T-helper 17 cell (primary cell): ENCODE data around the gene RPS18. TPM values are rescaled to one million over a fixed set of nuclear protein-coding genes. Genes with fewer than 3 reads are reported as not detected.

Experiments used
- ATAC-seq: fragments of 150-1000 bp; cut with Tn5 transposase; 2 replicates; pipeline ENCODE4 v1.10.0; 2021; ENCODE audit warnings: mild to moderate bottlenecking, moderate library complexity
- DNase-seq, 3 donors: peaks; one replicate each; pipeline versions ENCODE4 v3.0.0 to v3.0.0-alpha.2; 2020 to 2021
- H3K9me3 ChIP-seq: one replicate; pipeline ENCODE4 v1.7.0; 2013; ENCODE audit warnings: low read length, mild to moderate bottlenecking; ENCODE audit not compliant: control insufficient read depth, poor library complexity, severe bottlenecking
- H3K27ac Mint-ChIP-seq: one replicate; pipeline ENCODE4 v1.8.0; 2022; ENCODE audit warnings: mild to moderate bottlenecking, moderate library complexity, mixed read lengths
- H3K27me3 Mint-ChIP-seq: one replicate; pipeline ENCODE4 v1.8.0; 2022; ENCODE audit warnings: mixed read lengths
- H3K36me3 Mint-ChIP-seq: one replicate; pipeline ENCODE4 v1.8.0; 2022; ENCODE audit warnings: low read depth, mixed read lengths
- H3K4me1 Mint-ChIP-seq: one replicate; pipeline ENCODE4 v1.8.0; 2022; ENCODE audit warnings: mild to moderate bottlenecking, mixed read lengths
- H3K4me3 Mint-ChIP-seq: one replicate; pipeline ENCODE4 v1.8.0; 2022; ENCODE audit warnings: mild to moderate bottlenecking, moderate library complexity, mixed read lengths
- total RNA-seq, 4 donors: library from RNA in 2 of 4; stranded (reverse) in 2 of 4; gene quantifications; one replicate each; pipeline ENCODE4 v1.2.3 and lab custom pipeline; 2022 to 2026

The RPS18 gene
- total RNA-seq, 2 donors from 2014 or later = 4,373 to 4,641 TPM

- H3K9me3 ChIP-seq = no peaks in the 10 kb centered on the region
- no peaks in the 10 kb centered on the region for H3K27me3 Mint-ChIP-seq
- H3K4me3 Mint-ChIP-seq = peak overlapping the region; percentile 98
- DNase-seq (peak; percentile 89 to 94 (median 90)), ATAC-seq (peak; percentile 83)
- peaks cover 18% of the 10 kb centered on the region for H3K36me3 Mint-ChIP-seq
- peaks cover 38% of the 10 kb centered on the region for H3K4me1 Mint-ChIP-seq
- peak overlapping the region; percentile 98 for H3K27ac Mint-ChIP-seq
Observed at GRCh38 chr6:33299237-33299944, 27.5 kb downstream of the RPS18 start.

GRCh38 chr6:33301877-33302276 is 30.0 kb downstream of the RPS18 start:
- peak overlapping the region; percentile 98 for H3K27ac Mint-ChIP-seq
- peaks cover 42% of the 10 kb centered on the region for H3K4me1 Mint-ChIP-seq
- H3K9me3 ChIP-seq = no peaks in the 10 kb centered on the region
- H3K36me3 Mint-ChIP-seq = peaks cover 16% of the 10 kb centered on the region
- no peaks in the 10 kb centered on the region for H3K27me3 Mint-ChIP-seq
- no peak for DNase-seq
- H3K4me3 Mint-ChIP-seq = no peak overlapping the region
- no peak for ATAC-seq

GRCh38 chr6:33304216-33304615 is 32.3 kb downstream of the RPS18 start:
- Mint-ChIP-seq H3K27ac (peak overlapping the region; percentile 89), H3K36me3 (peaks cover 16% of the 10 kb centered on the region), H3K4me1 (peaks cover 36% of the 10 kb centered on the region), H3K27me3 (no peaks in the 10 kb centered on the region), H3K4me3 (peak overlapping the region; percentile 49)
- no peaks in the 10 kb centered on the region for H3K9me3 ChIP-seq
- DNase-seq (no peak), ATAC-seq (no peak)

- H3K4me1 Mint-ChIP-seq = peaks cover 28% of the 10 kb centered on the region
- H3K27ac Mint-ChIP-seq = peak overlapping the region; percentile 89
- H3K27me3 Mint-ChIP-seq = no peaks in the 10 kb centered on the region
- H3K4me3 Mint-ChIP-seq = peak overlapping the region; percentile 49
- H3K9me3 ChIP-seq = no peaks in the 10 kb centered on the region
- ATAC-seq (no peak), DNase-seq (no peak)
- peaks cover 9% of the 10 kb centered on the region for H3K36me3 Mint-ChIP-seq
Observed at GRCh38 chr6:33305052-33305451, 33.2 kb downstream of the RPS18 start.

- Mint-ChIP-seq H3K27ac (peak overlapping the region; percentile 75), H3K27me3 (no peaks in the 10 kb centered on the region), H3K36me3 (peaks cover 9% of the 10 kb centered on the region), H3K4me3 (peak overlapping the region; percentile 52), H3K4me1 (peaks cover 24% of the 10 kb centered on the region)
- no peak for ATAC-seq
- H3K9me3 ChIP-seq = no peaks in the 10 kb centered on the region
- no peak for DNase-seq
Observed at GRCh38 chr6:33306356-33306755, 34.5 kb downstream of the RPS18 start.

GRCh38 chr6:33312361-33313104 is 40.7 kb downstream of the RPS18 start:
- peak overlapping the region; percentile 97 for H3K4me3 Mint-ChIP-seq
- H3K9me3 ChIP-seq = no peaks in the 10 kb centered on the region
- ATAC-seq (peak; percentile 60), DNase-seq (peak; percentile 76 to 85 (median 76))
- no peaks in the 10 kb centered on the region for H3K27me3 Mint-ChIP-seq
- H3K36me3 Mint-ChIP-seq = peaks cover 9% of the 10 kb centered on the region
- H3K4me1 Mint-ChIP-seq = peaks cover 45% of the 10 kb centered on the region
- peak overlapping the region; percentile 99 for H3K27ac Mint-ChIP-seq

- H3K27ac Mint-ChIP-seq = peak overlapping the region; percentile 99
- peaks cover 48% of the 10 kb centered on the region for H3K4me1 Mint-ChIP-seq
- DNase-seq = peak in 1 of 3 donors; percentile 25
- H3K9me3 ChIP-seq = no peaks in the 10 kb centered on the region
- ATAC-seq = no peak
- peak overlapping the region; percentile 97 for H3K4me3 Mint-ChIP-seq
- H3K27me3 Mint-ChIP-seq = no peaks in the 10 kb centered on the region
- H3K36me3 Mint-ChIP-seq = peaks cover 9% of the 10 kb centered on the region
Observed at GRCh38 chr6:33313105-33313708, 41.3 kb downstream of the RPS18 start.

- peaks cover 51% of the 10 kb centered on the region for H3K4me1 Mint-ChIP-seq
- ATAC-seq (peak; percentile 67), DNase-seq (peak; percentile 76 to 83 (median 83))
Observed at GRCh38 chr6:33313709-33314514, 42.0 kb downstream of the RPS18 start, which contains the start of gene TAPBP. TSS of gene TAPBP (minus strand) at chr6:33314078. CDS start at chr6:33314041, 37 bp downstream.

GRCh38 chr6:33314515-33314942 is 42.7 kb downstream of the RPS18 start:
- DNase-seq = peak; percentile 58 to 80 (median 64)
- Mint-ChIP-seq H3K36me3 (peaks cover 10% of the 10 kb centered on the region), H3K4me3 (peak overlapping the region; percentile 97), H3K27me3 (no peaks in the 10 kb centered on the region), H3K4me1 (peaks cover 56% of the 10 kb centered on the region), H3K27ac (peak overlapping the region; percentile 99)
- no peaks in the 10 kb centered on the region for H3K9me3 ChIP-seq
- peak; percentile 68 for ATAC-seq

More at GRCh38 chr6:33313709-33314514, 42.0 kb downstream of the RPS18 start, which contains the start of gene TAPBP:
- Mint-ChIP-seq H3K27me3 (no peaks in the 10 kb centered on the region), H3K36me3 (peaks cover 10% of the 10 kb centered on the region), H3K4me3 (peak within 1 kb of the TSS; percentile 97), H3K27ac (peak within 1 kb of the TSS; percentile 99)
- no peaks in the 10 kb centered on the region for H3K9me3 ChIP-seq

GRCh38 chr6:33314943-33315792 is 43.3 kb downstream of the RPS18 start:
- H3K27me3 Mint-ChIP-seq = no peaks in the 10 kb centered on the region
- peaks cover 61% of the 10 kb centered on the region for H3K4me1 Mint-ChIP-seq
- no peak for ATAC-seq
- peaks cover 12% of the 10 kb centered on the region for H3K36me3 Mint-ChIP-seq
- H3K4me3 Mint-ChIP-seq = peak overlapping the region; percentile 97
- H3K9me3 ChIP-seq = no peaks in the 10 kb centered on the region
- no peak for DNase-seq
- peak overlapping the region; percentile 99 for H3K27ac Mint-ChIP-seq

- ATAC-seq (no peak), DNase-seq (no peak)
- peak overlapping the region; percentile 97 for H3K4me3 Mint-ChIP-seq
- H3K9me3 ChIP-seq = no peaks in the 10 kb centered on the region
- no peaks in the 10 kb centered on the region for H3K27me3 Mint-ChIP-seq
- peak overlapping the region; percentile 99 for H3K27ac Mint-ChIP-seq
- peaks cover 62% of the 10 kb centered on the region for H3K4me1 Mint-ChIP-seq
- peaks cover 12% of the 10 kb centered on the region for H3K36me3 Mint-ChIP-seq
Observed at GRCh38 chr6:33315793-33316602, 44.1 kb downstream of the RPS18 start.
